Measurements from ENCODE around the gene PHACTR1. TPM values are rescaled to one million over a fixed set of nuclear protein-coding genes. Genes with fewer than 3 reads are reported as not detected.

PHACTR1 gene
- polyA plus RNA-seq, 1 donor: 20.1 TPM

DNA sequence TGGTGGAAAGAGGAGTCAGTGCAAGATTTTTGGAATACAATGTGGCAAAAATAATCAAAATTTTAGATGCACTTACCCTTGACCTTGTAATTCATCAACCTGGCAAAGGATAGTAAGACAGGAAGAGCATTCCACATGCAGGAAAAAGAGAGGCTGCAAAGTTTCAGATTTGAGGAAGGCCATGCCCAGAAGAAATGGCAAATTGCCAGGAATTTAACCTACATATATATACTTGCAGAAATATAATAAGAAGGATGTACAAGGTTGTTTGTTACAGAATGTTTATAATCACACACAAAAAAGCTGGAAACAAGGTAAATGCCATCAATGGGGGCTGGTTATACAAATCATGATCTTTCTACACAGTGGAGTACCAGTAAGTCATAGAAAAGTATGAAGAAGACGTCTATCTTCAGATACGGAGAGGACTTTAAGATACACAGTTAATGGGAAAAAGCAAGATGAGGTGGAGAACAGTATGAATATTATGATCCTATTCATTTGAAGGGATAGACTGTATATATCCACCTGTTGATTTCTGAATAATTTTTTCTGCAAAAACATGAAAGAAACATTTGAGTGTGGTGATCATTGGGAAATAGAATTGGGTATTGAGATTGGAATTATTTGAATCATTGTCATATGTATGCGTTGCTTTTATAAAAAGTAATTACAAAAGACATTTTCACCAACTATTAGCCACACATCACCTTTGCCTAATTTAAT lies 358.0 kb downstream of the PHACTR1 start:
- no peak for DNase-seq

GRCh38 chr6:13075141-13075845 lies 358.7 kb downstream of the PHACTR1 start:
- no peak for DNase-seq

- no peak for DNase-seq
These were observed 360.0 kb downstream of the PHACTR1 start for GRCh38 chr6:13076575-13076974.

- no peak for DNase-seq
These were observed 360.6 kb downstream of the PHACTR1 start for GRCh38 chr6:13077117-13077516.

- no peak for DNase-seq
These were observed 362.6 kb downstream of the PHACTR1 start for GRCh38 chr6:13079096-13079723.

DNA sequence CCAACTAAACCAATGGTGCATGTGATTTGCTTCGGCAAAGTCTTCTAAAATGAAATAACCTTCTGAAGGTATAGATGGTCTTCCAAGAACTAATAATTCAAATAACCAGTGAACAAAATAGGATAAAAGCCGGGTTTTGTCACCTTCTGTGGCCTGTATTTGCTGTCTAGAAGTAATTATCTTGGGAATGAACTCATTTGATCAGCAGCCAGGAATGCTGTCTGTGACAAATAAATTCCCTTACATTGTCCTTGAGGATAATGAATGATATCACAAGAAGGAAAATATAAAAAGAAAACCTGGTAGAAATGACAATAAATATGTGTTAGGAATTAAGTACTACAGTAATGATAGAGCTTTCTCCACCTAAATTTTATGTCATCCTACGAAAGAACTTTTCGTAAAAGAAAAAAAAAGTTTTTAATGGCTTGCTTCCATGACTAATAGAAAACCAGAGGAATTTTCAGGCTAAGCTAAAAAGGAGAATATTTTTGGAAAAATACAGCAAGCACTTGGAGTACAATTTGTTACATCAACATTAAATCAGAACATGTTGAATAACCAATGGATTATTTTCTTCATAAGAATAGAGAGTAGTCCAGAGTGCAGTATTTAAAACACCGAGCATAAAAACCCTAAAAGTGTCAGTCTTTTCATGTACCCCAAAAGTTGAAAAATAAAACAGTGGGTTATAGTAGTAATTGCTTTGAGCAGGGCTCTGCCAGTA lies 364.1 kb downstream of the PHACTR1 start:
- DNase-seq: no peak

DNA sequence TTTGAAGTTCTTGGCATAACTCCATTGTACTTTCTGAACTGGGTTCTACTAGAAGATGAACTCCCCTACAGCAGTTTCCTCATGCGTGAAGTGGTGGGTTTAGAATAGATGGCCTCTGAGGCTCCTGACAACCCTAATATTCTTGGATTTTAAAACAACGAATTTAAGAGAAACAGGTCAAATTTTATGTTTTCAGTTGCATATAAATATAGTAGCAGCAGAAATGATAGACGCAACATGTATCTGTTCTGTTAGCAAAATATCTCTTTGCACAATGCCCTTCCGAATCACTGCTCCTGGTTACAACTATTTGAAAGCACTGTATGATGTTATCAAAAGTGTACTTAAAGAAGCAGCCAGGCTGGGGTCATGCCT lies 364.6 kb downstream of the PHACTR1 start:
- DNase-seq: no peak

GRCh38 chr6:13089296-13089994 lies 372.9 kb downstream of the PHACTR1 start:
- no peak for DNase-seq

DNA sequence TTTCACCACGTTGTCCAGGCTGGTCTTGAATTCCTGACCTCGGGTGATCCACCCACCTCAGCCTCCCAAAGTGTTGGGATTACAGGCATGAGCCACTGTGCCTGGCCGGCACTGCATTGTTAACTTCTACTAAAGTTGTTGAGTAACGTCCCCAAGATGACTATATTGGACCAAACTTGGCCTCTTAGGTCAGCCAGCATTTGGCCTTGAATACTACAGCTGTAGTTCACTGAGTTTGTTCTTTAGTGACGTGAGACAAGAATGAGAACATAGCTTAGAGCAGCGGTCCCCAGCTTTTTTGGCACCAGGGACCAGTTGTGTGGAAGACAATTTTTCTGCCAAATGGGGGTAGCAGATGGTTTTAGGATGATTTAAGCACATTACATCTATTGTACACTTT lies 374.6 kb downstream of the PHACTR1 start:
- no peak for DNase-seq

DNA sequence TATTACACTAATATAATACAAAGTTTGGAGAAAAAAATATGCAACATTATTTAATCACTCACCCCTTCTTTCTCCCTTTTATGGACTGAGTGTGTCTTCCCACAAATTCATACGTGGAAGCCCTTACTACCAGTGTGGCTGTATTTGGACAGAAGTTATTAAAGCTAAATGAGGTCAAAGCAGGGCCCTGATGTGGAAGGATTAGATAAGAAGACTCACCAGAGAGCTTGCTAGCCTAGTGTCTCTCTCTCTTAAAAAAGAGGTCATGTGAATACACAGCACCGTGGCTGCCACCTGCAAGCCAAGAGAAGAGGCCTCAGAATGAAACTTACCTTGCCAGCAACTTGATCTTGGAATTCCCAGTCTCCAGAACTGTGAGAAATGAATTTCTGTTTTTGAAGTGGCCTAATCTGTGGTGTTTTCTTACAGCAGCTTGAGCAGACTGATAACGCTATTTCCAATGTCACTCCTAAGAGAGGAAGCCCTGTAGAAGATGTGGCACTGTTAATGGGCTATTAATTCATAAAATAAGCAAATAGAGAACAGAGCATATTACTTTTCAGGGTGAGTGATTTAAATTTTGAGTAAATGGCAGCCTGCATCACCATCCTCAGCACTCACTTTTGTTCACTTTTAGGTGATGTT lies 378.3 kb downstream of the PHACTR1 start:
- no peak for DNase-seq

DNA sequence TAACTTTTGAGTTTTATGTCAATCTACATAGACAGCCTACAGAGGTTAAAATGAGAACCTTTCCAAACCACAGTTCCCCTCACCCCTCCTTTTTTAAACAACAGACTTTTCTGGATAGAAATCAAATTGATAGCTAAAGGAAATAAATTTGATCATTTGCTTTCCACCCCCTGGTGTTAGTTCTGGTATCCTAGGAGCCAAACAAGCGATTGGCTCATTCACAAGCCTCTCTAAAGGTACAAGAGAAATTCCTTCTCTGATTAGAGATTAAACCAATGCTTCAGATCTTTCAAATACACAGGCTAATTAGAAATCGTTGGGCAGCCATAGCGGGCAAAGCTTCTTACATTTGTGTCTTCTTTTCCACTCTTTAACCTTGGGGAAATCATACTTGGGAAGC lies 379.5 kb downstream of the PHACTR1 start:
- DNase-seq: no peak

DNA sequence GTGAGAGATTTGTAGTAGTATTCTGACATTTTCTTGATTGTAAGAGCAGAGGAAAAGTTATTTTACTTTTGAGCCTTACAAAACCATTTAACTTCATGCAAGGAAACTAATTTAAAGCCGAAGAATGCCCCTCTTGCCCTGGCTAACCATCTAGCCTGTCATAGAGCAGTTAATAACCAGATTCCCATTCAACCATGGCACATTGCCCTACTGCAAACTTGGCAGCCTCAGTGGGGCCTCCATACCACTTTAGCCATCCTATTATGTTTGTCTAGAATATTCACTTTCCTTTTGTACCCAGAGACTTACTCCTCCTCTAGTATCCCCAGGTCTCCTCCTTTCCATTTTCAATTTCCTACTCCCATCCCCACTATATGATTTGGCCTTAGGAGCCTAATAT lies 380.9 kb downstream of the PHACTR1 start:
- DNase-seq: no peak

DNA sequence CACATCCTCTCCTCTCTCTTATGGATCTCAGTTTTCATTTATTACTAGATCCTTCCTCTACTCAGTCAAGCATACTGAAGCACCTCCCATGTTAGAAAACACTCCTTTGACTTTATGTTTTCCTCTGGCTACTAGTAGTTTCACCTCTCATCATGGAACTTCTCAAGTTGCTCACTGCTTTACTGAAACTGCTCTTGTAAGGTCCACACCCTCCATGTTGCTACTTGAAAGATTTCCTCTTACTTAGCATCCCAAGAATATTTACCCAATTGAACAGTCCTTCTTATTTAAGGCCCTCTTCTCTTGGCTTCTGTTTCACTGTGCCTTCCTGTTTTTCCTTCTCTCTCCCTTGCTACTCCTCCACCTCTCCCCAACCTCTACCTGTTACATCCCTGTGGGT lies 381.4 kb downstream of the PHACTR1 start:
- no peak for DNase-seq

- DNase-seq: no peak
These were observed 382.4 kb downstream of the PHACTR1 start for GRCh38 chr6:13098793-13099570.

GRCh38 chr6:13099771-13100170 lies 383.2 kb downstream of the PHACTR1 start:
- DNase-seq: no peak

DNA sequence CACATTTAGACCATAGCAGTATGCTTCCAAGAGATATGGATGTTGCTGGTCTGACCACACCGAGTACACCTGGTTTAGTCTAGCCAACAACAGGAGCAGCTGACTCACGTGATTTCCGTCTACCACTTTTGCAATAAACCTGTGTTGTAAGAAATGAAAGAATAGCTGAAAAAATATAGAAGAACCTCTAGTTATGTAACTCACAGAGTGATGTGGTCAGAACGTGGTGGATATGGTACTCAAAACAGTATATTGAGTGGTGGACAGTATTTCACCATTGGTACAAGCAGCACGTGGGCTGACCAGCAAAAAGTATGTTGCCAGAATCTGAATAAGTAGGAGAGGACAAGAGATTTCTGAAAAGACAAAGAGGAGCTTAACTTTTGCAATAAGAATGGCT lies 384.8 kb downstream of the PHACTR1 start:
- no peak for DNase-seq

DNA sequence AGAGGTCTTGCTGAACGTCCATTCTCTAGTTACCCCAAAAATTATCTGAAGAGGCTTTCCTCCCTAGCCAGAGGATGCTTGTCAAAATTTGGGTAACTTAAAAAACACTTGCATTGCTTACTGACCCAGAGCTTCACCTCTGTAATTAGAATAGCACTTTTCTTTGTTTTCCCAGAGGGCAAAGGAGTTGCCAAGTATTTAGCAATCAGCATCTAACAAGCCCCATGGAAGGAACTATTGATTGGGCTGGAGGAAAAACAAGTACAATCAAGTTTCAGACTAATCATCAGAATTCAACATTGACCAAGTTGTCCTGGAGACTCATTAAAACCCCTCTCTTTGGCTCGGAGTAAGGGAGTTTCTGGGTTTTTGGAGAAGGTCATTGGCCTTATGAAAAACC lies 385.4 kb downstream of the PHACTR1 start:
- DNase-seq: no peak

GRCh38 chr6:13103169-13103568 lies 386.6 kb downstream of the PHACTR1 start:
- no peak for DNase-seq

DNA sequence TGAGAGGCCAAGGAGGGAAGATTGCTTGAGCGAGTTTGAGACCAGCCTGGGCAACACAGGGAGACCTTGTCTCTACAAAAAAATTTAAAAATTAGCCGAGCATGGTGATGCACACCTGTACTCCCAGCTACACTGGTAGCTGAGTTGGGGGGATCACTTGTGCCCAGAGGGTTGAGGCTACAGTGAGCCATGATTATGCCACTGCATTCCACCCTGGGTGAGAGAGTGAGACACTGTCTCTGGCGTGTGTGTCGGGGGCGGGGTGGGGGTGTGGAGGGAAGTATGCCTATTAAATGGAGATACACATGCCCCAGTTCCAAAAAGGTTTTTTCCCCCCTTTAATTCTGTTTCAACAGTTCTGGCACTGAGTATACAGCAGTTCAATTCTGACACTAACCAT lies 388.6 kb downstream of the PHACTR1 start:
- DNase-seq: no peak

DNA sequence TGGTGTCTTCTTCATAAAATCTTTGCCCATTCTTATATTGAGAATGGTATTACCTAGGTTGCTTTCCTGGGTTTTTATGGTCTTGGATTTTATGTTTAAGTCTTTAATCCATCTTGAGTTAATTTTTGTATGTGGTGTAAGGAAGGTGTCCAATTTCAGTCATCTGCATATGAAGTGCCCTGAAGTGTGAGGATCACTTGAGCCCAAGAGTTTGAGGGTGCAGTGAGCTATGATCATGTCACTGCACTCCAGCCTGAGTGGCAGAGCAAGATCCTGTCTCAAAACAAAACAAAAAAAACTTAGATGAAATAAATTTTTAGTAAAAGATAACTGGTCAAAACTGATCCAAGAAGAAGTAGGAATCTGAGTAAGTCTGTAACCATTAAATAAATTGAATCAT lies 396.4 kb downstream of the PHACTR1 start:
- DNase-seq: no peak

DNA sequence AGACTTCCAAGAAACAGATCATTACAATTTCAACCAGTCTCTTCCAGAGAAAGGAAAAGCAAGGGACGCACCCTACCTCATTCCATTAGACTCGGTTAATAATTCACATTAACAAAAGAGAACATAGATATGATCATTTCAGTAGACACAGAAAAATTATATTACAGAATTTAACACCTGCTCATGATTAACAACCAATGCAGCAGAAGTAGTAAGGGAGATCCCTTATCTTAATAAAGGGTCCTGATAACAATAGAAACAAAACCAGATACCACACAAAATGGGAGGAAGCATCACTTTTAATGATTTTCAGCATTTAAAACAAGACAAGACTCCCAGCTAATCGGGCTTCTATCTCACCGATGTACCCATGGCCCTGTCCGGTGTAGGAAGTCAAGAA lies 396.8 kb downstream of the PHACTR1 start:
- no peak for DNase-seq
